ENCODE data around the gene HIP1. TPM values are rescaled to one million over a fixed set of nuclear protein-coding genes. Genes with fewer than 3 reads are reported as not detected.

Gene HIP1
- total RNA-seq, 1 donor, result 25.7 TPM

- Histone ChIP-seq H3K4me3 (ENCODE audit: insufficient read depth, low read length) (no peak overlapping the region), H3K4me2 (ENCODE audit: insufficient read depth, low read length) (no peak overlapping the region), H3K27ac (ENCODE audit: low read depth, low read length) (no peak overlapping the region), H3K79me2 (ENCODE audit: insufficient read depth, low read length) (no peaks in the 10 kb centered on the region), H4K20me1 (ENCODE audit: insufficient read depth, low read length) (no peaks in the 10 kb centered on the region), H3K36me3 (ENCODE audit: insufficient read depth, low read length) (no peaks in the 10 kb centered on the region), H2AFZ (ENCODE audit: low read length) (no peak overlapping the region), H3K4me1 (ENCODE audit: insufficient read depth, low read length) (peaks cover 6% of the 10 kb centered on the region), H3K27me3 (ENCODE audit: insufficient read depth, low read length) (no peaks in the 10 kb centered on the region), H3K9me3 (ENCODE audit: low read depth, low read length) (no peaks in the 10 kb centered on the region)
- TF ChIP-seq CTCF (IDR thresholded peaks at IDR 0.05; ENCODE audit: extremely low read depth, low read depth, low read length), result no peak
- no peak for DNase-seq (ENCODE audit: insufficient read length, low spot score, missing footprints)
Observed at GRCh38 chr7:75662579-75663301, 76.0 kb downstream of the HIP1 start.

- Histone ChIP-seq H3K36me3 (ENCODE audit: insufficient read depth, low read length) (no peaks in the 10 kb centered on the region), H3K4me2 (ENCODE audit: insufficient read depth, low read length) (no peak overlapping the region), H3K9me3 (ENCODE audit: low read depth, low read length) (no peaks in the 10 kb centered on the region), H3K27me3 (ENCODE audit: insufficient read depth, low read length) (no peaks in the 10 kb centered on the region), H3K4me3 (ENCODE audit: insufficient read depth, low read length) (no peak overlapping the region), H4K20me1 (ENCODE audit: insufficient read depth, low read length) (no peaks in the 10 kb centered on the region), H3K27ac (ENCODE audit: low read depth, low read length) (no peak overlapping the region), H2AFZ (ENCODE audit: low read length) (no peak overlapping the region), H3K4me1 (ENCODE audit: insufficient read depth, low read length) (peaks cover 5% of the 10 kb centered on the region), H3K79me2 (ENCODE audit: insufficient read depth, low read length) (no peaks in the 10 kb centered on the region)
- TF ChIP-seq CTCF (IDR thresholded peaks at IDR 0.05; ENCODE audit: extremely low read depth, low read depth, low read length), result no peak
- DNase-seq (ENCODE audit: insufficient read length, low spot score, missing footprints), result no peak
Observed at GRCh38 chr7:75660566-75661215, 78.0 kb downstream of the HIP1 start.

GRCh38 chr7:75658802-75659201 lies 79.9 kb downstream of the HIP1 start:
- Histone ChIP-seq H3K9me3 (ENCODE audit: low read depth, low read length) (no peaks in the 10 kb centered on the region), H3K79me2 (ENCODE audit: insufficient read depth, low read length) (no peaks in the 10 kb centered on the region), H3K4me3 (ENCODE audit: insufficient read depth, low read length) (no peak overlapping the region), H3K27me3 (ENCODE audit: insufficient read depth, low read length) (no peaks in the 10 kb centered on the region), H3K27ac (ENCODE audit: low read depth, low read length) (no peak overlapping the region), H3K36me3 (ENCODE audit: insufficient read depth, low read length) (no peaks in the 10 kb centered on the region), H3K4me2 (ENCODE audit: insufficient read depth, low read length) (no peak overlapping the region), H4K20me1 (ENCODE audit: insufficient read depth, low read length) (no peaks in the 10 kb centered on the region), H3K4me1 (ENCODE audit: insufficient read depth, low read length) (peaks cover 5% of the 10 kb centered on the region), H2AFZ (ENCODE audit: low read length) (no peak overlapping the region)
- no peak for DNase-seq (ENCODE audit: insufficient read length, low spot score, missing footprints)
- no peak for TF ChIP-seq CTCF (IDR thresholded peaks at IDR 0.05; ENCODE audit: extremely low read depth, low read depth, low read length)

GRCh38 chr7:75658369-75658768 lies 80.4 kb downstream of the HIP1 start:
- Histone ChIP-seq H3K27me3 (ENCODE audit: insufficient read depth, low read length) (no peaks in the 10 kb centered on the region), H3K4me1 (ENCODE audit: insufficient read depth, low read length) (peaks cover 5% of the 10 kb centered on the region), H3K4me3 (ENCODE audit: insufficient read depth, low read length) (no peak overlapping the region), H2AFZ (ENCODE audit: low read length) (no peak overlapping the region), H3K4me2 (ENCODE audit: insufficient read depth, low read length) (no peak overlapping the region), H3K27ac (ENCODE audit: low read depth, low read length) (no peak overlapping the region), H3K79me2 (ENCODE audit: insufficient read depth, low read length) (no peaks in the 10 kb centered on the region), H4K20me1 (ENCODE audit: insufficient read depth, low read length) (no peaks in the 10 kb centered on the region), H3K9me3 (ENCODE audit: low read depth, low read length) (no peaks in the 10 kb centered on the region), H3K36me3 (ENCODE audit: insufficient read depth, low read length) (no peaks in the 10 kb centered on the region)
- no peak for TF ChIP-seq CTCF (IDR thresholded peaks at IDR 0.05; ENCODE audit: extremely low read depth, low read depth, low read length)
- DNase-seq (ENCODE audit: insufficient read length, low spot score, missing footprints), result no peak

Measured in osteoblast (primary cell).